ENCODE measurements around the gene RHOH. TPM values are rescaled to one million over a fixed set of nuclear protein-coding genes. Genes with fewer than 3 reads are reported as not detected.

RHOH gene
- polyA plus RNA-seq, 2 of the 4 experiments (the other 2 are of a cell fraction) = 0.08 to 0.26 TPM

DNA sequence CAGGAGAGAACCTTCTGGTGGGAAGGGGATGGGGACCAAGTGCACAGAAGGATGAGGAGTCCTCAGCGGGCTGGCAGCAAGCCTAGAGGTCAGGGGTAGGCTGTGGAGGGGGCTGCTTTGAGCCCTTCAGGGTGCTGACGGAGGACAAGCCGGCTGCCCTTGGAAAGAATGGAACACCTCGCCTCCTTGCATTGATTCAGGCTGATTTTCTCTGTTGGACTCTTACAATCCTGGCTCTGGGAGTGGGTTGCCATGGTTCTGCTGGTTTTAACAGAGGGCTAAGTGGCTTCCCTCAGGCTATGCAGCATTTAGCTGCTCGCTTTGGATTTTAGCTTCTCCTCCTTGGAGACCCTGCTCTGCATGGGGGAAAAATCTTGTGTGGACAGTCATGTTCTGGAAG lies 88.9 kb downstream of the RHOH start:
- no peak overlapping the region for H3K4me3 ChIP-seq
- CTCF ChIA-PET = interaction anchor here (0.7 to 1.3 kb wide), 2 partner anchors 12 to 1280 kb away, joined by 3 read pairs; no protein-coding TSS in a partner anchor
- FAIRE-seq = no peak
- WGBS (ENCODE audit: missing lambda C conversion rate) = 84% methylated on average over 4 of the region's 5 CpGs
- no peaks in the 10 kb centered on the region for H3K9me3 ChIP-seq
- POLR2A ChIA-PET = no interaction called here
- no peak for ATAC-seq
- no peak overlapping the region; a peak in 1 of 6 replicates for H3K27ac ChIP-seq
- no peaks in the 10 kb centered on the region for H3K4me1 ChIP-seq
- no peak overlapping the region for H3K4me2 ChIP-seq
- no peak for DNase-seq (ENCODE audit: low read depth in 1 of 2, low spot score in 1 of 2)
- TF ChIP-seq CHD2 (IDR thresholded peaks at IDR 0.05; ENCODE audit: low read length, partially characterized antibody) (no peak), JUN (IDR thresholded peaks at IDR 0.05) (no peak), EHMT2 (IDR thresholded peaks at IDR 0.05; ENCODE audit: low read depth) (no peak), CEBPB (IDR thresholded peaks at IDR 0.05) (no peak), FOXS1 (CRISPR knock-in tag; IDR thresholded peaks at IDR 0.05) (no peak), RCOR1 (IDR thresholded peaks at IDR 0.05; ENCODE audit: low read depth, low read length) (no peak), CHD4 (IDR thresholded peaks at IDR 0.05; ENCODE audit: borderline replicate concordance) (no peak), RNF2 (IDR thresholded peaks at IDR 0.05; ENCODE audit: borderline replicate concordance, low read depth) (no peak), PHF8 (IDR thresholded peaks at IDR 0.05; ENCODE audit: borderline replicate concordance, low read depth) (no peak), HDAC2 (IDR thresholded peaks at IDR 0.05) (no peak), SREBF2 (IDR thresholded peaks at IDR 0.05) (no peak)
- TF ChIP-seq, protein P1, sequence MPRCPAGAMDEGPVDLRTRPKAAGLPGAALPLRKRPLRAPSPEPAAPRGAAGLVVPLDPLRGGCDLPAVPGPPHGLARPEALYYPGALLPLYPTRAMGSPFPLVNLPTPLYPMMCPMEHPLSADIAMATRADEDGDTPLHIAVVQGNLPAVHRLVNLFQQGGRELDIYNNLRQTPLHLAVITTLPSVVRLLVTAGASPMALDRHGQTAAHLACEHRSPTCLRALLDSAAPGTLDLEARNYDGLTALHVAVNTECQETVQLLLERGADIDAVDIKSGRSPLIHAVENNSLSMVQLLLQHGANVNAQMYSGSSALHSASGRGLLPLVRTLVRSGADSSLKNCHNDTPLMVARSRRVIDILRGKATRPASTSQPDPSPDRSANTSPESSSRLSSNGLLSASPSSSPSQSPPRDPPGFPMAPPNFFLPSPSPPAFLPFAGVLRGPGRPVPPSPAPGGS (IDR thresholded peaks at IDR 0.05) = no peak
- TF ChIP-seq, protein P2, sequence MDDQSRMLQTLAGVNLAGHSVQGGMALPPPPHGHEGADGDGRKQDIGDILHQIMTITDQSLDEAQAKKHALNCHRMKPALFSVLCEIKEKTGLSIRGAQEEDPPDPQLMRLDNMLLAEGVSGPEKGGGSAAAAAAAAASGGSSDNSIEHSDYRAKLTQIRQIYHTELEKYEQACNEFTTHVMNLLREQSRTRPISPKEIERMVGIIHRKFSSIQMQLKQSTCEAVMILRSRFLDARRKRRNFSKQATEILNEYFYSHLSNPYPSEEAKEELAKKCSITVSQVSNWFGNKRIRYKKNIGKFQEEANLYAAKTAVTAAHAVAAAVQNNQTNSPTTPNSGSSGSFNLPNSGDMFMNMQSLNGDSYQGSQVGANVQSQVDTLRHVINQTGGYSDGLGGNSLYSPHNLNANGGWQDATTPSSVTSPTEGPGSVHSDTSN (IDR thresholded peaks at IDR 0.05) = no peak

DNA sequence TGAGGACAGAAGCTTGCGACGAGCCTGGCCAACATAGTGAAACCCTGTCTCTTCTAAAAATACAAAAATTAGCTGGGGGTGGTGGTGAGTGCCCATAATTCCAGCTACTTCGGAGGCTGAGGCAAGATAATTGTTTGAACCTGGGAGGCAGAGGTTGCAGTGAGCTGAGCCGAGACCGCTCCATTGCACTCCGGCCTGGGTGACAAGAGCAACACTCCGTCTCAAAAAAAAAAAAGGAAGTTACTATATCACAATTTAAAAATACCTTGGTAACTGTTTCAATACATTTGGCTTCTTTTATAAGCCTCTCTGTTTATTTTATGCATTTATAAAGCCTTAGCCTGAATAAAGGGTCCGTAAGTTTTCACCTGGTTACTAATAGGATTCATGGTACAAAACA lies 91.7 kb downstream of the RHOH start:
- ATAC-seq = no peak
- no peak overlapping the region for H3K4me3 ChIP-seq

More for the DNA sequence above, 91.7 kb downstream of the RHOH start:
- no peak for FAIRE-seq
- H3K27ac ChIP-seq = no peak overlapping the region
- POLR2A ChIA-PET = no interaction called here
- H3K4me2 ChIP-seq = no peak overlapping the region
- no peaks in the 10 kb centered on the region for H3K9me3 ChIP-seq
- H3K4me1 ChIP-seq = no peaks in the 10 kb centered on the region
- TF ChIP-seq, protein P3, sequence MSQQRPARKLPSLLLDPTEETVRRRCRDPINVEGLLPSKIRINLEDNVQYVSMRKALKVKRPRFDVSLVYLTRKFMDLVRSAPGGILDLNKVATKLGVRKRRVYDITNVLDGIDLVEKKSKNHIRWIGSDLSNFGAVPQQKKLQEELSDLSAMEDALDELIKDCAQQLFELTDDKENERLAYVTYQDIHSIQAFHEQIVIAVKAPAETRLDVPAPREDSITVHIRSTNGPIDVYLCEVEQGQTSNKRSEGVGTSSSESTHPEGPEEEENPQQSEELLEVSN (IDR thresholded peaks at IDR 0.05; ENCODE audit: borderline replicate concordance, low read depth) = no peak
- TF ChIP-seq RNF2 (IDR thresholded peaks at IDR 0.05; ENCODE audit: borderline replicate concordance, low read depth) (no peak), FOXS1 (CRISPR knock-in tag; IDR thresholded peaks at IDR 0.05) (no peak), CBX2 (IDR thresholded peaks at IDR 0.05; ENCODE audit: borderline replicate concordance, low read depth) (no peak), PHF8 (IDR thresholded peaks at IDR 0.05; ENCODE audit: borderline replicate concordance, low read depth) (no peak)
- TF ChIP-seq, protein P4, sequence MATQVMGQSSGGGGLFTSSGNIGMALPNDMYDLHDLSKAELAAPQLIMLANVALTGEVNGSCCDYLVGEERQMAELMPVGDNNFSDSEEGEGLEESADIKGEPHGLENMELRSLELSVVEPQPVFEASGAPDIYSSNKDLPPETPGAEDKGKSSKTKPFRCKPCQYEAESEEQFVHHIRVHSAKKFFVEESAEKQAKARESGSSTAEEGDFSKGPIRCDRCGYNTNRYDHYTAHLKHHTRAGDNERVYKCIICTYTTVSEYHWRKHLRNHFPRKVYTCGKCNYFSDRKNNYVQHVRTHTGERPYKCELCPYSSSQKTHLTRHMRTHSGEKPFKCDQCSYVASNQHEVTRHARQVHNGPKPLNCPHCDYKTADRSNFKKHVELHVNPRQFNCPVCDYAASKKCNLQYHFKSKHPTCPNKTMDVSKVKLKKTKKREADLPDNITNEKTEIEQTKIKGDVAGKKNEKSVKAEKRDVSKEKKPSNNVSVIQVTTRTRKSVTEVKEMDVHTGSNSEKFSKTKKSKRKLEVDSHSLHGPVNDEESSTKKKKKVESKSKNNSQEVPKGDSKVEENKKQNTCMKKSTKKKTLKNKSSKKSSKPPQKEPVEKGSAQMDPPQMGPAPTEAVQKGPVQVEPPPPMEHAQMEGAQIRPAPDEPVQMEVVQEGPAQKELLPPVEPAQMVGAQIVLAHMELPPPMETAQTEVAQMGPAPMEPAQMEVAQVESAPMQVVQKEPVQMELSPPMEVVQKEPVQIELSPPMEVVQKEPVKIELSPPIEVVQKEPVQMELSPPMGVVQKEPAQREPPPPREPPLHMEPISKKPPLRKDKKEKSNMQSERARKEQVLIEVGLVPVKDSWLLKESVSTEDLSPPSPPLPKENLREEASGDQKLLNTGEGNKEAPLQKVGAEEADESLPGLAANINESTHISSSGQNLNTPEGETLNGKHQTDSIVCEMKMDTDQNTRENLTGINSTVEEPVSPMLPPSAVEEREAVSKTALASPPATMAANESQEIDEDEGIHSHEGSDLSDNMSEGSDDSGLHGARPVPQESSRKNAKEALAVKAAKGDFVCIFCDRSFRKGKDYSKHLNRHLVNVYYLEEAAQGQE (IDR thresholded peaks at IDR 0.05) = no peak
- TF ChIP-seq, protein P1 (IDR thresholded peaks at IDR 0.05) = no peak
- CTCF ChIA-PET = no interaction called here
- WGBS (ENCODE audit: missing lambda C conversion rate) = 92% methylated on average over 8 of the region's 8 CpGs
- no peak for DNase-seq (ENCODE audit: low read depth in 1 of 2, low spot score in 1 of 2)

Data from A549 (cell line).